GM19099 (cell line): ENCODE results near the gene NRG3.

ENCODE experiments used
- POLR2A ChIP-seq: IDR thresholded peaks from 3 replicates; pipeline ENCODE4 v1.6.1; 2011; ENCODE audit warnings: low read depth; ENCODE audit not compliant: insufficient read length; ENCODE audit errors: extremely low read depth

NRG3 gene

GRCh38 chr10:82075605-82076004 lies 200.6 kb downstream of the NRG3 start:
- TF ChIP-seq POLR2A = no peak

GRCh38 chr10:82084496-82084895 lies 209.5 kb downstream of the NRG3 start:
- no peak for TF ChIP-seq POLR2A

GRCh38 chr10:82084904-82085303 lies 209.9 kb downstream of the NRG3 start:
- TF ChIP-seq POLR2A = no peak

DNA sequence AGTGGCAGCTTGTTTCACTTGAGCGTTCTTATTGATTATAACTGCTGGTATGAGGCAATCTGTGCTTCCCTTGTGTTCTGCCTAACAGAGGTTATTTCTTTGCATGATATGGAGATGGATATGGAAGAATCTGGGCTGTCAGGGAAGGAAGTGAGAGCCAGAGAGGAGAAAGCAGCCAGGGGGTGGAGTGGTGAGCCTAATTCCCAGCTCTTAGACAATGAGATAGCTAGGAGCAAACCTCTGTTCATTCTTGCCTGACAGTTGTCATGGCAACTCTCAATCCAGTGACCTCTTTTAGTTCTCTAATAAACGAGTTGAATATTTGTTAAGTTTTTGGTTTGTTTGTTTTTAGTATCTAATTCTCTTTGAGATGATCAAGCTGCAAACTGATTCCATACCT lies 214.3 kb downstream of the NRG3 start:
- TF ChIP-seq POLR2A = no peak

DNA sequence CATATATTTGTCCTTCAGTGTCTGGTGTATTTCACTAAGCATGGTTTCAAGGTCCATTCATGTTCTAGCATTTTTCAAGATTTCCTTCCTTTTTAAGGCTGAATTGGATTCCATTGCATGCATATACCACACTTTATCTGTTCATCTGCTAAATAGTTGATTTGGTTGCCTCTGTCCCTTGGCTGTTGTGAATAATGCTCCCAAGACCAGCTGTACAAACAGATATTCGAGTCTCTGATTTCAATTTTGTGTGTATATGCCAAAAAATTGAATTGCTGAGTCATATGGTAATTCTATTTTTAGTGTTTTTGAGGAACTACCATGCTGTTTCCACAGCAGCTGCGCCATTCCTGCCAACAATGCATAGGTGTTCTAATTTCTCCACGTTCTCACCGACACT lies 216.4 kb downstream of the NRG3 start:
- no peak for TF ChIP-seq POLR2A

DNA sequence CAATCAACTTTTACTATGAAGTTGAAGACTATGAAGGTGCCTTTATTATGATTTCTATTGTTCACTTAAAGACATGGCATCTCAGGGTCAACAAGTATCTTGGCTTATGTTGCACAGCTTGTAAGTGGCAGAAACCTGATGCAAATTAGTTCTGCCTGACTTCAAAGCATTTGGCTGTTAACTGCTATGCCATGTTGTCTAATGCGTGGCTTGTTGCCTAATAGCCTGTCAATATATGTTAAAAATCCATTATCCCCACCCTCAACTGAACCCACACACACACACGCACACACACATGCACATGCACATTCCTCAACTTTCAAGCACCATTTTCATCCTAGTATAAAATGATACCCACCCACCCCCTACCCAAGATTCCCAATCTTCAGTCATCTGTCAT lies 217.1 kb downstream of the NRG3 start:
- no peak for TF ChIP-seq POLR2A

- TF ChIP-seq POLR2A = no peak
Measured at GRCh38 chr10:82124713-82125112, 249.7 kb downstream of the NRG3 start.

DNA sequence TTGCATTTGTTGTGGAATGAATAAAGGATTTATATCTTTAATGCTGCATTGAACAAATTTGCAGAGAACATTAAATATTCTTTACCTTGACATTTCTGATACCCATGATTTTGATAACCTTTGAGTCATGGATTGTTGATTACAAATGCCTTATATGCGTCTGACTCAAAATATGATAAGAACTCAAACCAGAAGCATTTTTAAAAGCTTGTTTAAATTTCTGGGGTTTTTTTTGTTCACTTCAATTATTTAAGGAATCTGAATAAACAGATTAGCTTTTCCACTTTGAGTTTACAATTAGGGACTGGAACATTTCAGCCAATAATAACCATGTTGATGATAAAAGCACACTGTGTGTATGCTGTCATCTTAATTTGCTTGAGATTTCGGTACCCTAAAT lies 253.5 kb downstream of the NRG3 start:
- no peak for TF ChIP-seq POLR2A

- TF ChIP-seq POLR2A = no peak
Measured at GRCh38 chr10:82136103-82136502, 261.1 kb downstream of the NRG3 start.

GRCh38 chr10:82144153-82144552 lies 269.2 kb downstream of the NRG3 start:
- TF ChIP-seq POLR2A = no peak

- no peak for TF ChIP-seq POLR2A
Measured at GRCh38 chr10:82148764-82149163, 273.8 kb downstream of the NRG3 start.

GRCh38 chr10:82149674-82150073 lies 274.7 kb downstream of the NRG3 start:
- TF ChIP-seq POLR2A = no peak

DNA sequence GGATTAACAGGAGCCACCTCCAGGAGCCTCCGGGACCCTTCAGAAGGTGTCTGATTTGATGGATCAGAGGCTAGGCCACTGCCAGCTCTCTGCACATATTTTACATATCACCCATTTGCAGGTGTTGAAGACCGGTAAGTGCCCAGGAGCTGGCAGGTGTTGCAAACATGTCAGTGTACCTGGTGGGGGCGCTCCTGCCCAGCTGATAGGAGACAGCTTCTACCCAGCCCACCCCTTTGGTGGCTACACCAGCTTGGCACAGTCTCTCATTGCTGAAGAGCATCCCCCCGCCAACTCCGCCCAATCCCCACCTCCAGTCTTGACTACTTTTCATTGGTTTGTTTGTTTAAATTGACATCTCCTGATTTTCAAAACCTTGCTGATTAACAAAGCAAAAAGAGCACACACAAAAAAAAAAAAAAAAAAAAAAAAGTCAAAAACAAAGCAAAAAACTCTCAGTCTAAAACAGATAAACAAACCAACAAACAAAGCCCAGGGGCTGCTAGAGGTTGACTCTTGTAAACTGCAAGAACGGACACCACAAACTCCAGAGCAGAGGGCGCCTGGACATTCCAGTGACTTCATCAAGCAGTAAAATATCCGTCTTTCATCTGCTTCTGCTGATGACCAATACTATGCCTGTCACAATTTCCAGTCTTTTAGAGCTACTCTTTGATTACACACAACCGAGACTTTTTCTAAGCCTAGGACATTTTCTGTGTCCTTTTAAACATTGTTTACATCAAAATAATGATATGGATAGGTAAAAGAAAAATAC lies 275.3 kb downstream of the NRG3 start:
- no peak for TF ChIP-seq POLR2A

GRCh38 chr10:82160307-82160706 lies 285.3 kb downstream of the NRG3 start:
- TF ChIP-seq POLR2A = no peak

GRCh38 chr10:82161264-82161663 lies 286.3 kb downstream of the NRG3 start:
- TF ChIP-seq POLR2A = no peak

DNA sequence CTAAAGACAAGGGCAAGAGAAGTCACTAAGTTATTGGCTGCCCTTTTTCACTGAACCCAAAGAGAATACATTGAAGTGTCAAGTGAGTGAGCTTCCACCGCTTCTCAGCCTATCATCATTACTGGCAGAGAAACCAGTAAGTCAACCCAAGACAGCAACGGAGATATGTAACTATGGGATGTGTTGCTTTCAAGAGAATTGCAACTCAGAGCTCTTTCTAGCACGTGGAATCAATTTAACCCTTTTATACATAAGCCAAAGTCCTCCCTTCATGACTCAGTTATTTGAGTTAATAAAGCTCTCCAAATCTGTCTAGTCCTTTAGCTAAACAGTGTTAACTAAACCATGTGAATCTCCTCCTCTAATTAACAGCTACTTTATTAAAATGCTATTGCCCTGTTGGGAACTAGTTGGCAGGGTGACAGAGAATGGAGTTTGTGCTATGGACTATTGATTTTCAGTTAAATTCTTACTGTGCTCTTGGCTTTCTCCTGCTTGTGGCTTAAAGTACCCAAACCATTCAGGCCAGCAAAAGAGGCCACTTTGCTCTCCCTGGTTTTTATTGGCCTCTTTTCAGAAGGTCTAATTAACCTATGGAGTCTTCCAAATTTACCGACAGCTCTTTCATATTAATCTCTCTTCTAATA lies 287.7 kb downstream of the NRG3 start:
- TF ChIP-seq POLR2A = no peak
